A172 (cell line): ENCODE results near the gene BOD1L1. TPM values are rescaled to one million over a fixed set of nuclear protein-coding genes. Genes with fewer than 3 reads are reported as not detected.
A peak's percentile ranks its signal among the peaks of the same experiment; 100 is the strongest.

Experiments used
- DNase-seq: peaks from one replicate; pipeline ENCODE4 v3.0.0-alpha.2; 2015; ENCODE audit warnings: low spot score
- total RNA-seq: library from RNA; depleted of rRNA; stranded (reverse); fragments of >200 nt; shearing (Covaris generic); gene quantifications from 2 replicates; pipeline ENCODE4 v1.2.3, GENCODE V29; 2014

The BOD1L1 gene
- total RNA-seq, 1 experiment from 2014 or later = 13.3 TPM

DNA sequence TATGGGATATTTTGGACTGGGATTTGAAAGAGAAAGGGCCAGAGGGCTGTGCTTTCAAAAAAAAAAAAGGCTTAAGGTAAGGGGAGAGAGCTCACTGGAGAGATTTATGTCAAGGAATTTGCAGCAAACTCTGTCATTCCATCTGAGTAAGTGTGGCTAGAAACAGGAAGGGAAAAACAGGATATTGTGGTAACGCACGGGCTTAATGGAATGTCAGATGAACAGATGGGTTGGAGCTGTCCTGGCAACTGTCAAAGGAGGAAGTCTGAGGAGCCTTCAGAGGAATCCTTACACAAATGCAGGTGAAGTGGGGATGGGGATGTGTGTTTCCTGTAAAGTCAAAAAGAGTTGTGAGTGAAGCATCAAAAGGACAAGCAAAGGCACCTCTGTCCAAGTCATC lies 68.1 kb downstream of the BOD1L1 start:
- peak; percentile 92 for DNase-seq

DNA sequence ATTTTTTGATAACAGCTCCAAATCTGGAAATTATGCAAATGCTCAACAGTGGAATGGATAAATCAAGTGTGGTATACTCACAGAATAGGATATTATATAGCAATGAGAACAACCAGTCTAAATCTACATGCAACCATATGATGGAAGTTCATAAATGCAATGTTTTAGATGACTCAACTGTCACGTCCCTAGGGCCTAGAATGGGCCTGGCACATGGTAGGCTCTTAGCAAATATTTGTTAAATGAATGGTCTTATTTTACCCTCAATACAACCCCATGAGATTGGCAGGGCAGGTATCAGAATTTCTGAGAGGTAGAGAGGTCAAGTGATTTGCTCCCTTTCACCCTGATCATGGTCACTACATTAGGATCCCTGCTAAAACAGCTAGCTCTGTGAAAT lies 68.6 kb downstream of the BOD1L1 start:
- DNase-seq = peak; percentile 5

DNA sequence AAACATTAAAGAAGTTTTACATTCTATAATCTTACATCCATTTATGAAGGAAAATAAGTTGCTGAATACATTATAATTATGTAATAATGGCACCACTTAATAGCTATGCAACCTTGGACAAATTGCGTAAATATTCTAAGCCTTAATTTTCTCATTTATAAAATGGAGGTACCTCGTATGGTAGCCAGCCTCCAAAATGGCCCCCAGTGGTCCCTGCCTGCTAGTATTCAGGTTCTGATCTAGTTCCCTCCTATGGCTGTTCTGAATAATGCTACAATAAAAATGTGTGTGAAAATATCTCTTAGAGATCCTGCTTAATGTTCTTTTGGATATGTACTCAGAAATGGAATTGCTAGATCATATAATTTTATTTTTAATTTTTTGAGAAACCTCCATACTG lies 72.2 kb downstream of the BOD1L1 start:
- no peak for DNase-seq

DNA sequence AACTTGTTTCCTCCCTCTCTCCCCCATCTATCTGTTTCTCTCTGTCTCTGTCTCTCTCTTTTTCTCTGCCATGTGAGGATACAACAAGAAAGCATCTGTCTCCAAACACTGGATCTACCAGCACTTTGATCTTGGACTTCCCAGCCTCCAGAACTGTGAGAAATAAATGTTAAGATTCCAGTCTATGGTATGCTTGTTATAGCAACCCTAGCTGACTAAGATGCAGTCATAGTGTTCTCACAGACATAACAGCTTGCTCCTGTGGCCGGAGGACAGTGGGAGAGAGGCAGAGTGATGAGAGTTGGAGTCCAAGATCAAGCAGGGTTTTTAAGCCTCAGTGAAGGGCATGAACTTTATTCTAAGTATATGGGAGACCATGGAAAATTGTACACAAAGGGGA lies 74.4 kb downstream of the BOD1L1 start:
- DNase-seq = no peak

DNA sequence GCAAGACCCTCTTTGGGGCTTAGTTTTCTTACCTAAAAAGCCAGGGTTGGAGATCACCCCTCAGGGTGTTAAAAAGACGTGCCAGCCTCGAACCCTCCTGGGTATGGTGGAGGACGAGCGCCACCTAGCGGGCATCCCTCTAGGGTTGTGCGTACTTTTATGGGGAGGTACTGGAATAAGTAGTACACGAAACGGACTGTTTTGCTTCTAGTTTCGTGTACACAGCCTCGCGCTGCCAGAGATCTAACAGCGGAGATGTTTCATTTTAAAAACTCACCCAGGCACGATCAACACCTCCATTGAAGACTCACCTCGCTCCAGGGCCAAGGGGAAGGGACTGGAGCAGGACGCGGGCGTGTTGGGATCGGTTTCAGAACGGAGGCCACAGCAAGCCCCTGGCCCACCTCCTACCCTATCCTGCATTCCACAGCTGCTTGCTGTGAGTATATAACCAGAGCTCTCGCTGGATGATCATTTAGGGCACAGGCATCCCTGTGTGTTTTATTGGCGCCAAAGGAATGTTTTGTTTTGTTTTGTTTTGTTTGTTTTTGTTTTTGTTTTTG lies 78.5 kb downstream of the BOD1L1 start:
- DNase-seq = peak; percentile 74

DNA sequence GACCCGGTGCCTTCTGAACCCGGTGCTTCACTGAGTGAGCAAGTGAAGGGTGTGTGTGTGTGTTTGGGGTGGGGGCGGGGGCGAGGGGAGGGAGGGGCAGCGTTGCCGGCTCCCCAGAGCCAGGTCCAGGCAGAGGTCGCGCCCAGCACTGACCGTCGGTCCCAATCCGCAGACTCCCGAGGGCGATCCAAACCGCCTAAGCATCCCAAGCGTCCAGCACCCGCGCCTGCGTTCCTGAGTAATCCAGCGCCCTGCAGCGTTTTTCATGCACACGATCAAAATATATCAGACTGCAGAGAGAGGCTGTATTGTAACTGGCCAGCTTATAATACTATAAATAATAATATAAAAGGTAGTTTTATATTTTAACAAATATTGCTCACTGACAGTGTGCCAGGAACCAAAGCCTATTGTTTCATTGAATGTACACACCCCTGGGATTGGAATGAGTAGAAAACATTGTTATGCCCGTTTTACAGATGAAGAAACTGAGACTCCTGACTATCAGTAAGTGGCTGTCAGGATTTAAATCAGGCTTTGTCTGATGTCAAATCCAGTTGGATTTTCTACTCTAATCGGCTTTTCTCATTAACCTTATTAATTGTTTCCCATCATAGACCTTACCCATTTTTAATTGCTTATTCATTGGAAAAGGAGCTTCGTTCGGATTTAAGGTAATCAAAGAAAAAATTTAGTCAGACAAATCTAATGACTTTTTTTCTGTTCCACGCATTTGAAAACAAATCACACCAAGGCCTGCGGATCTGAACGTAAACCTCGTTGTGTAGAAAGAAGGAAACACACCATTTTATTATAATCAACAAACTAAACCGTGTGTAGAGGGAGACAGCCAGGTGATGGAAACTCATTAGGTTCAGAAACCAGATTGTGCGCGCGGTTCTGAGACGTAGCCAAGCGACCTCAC lies 79.2 kb downstream of the BOD1L1 start:
- no peak for DNase-seq

DNA sequence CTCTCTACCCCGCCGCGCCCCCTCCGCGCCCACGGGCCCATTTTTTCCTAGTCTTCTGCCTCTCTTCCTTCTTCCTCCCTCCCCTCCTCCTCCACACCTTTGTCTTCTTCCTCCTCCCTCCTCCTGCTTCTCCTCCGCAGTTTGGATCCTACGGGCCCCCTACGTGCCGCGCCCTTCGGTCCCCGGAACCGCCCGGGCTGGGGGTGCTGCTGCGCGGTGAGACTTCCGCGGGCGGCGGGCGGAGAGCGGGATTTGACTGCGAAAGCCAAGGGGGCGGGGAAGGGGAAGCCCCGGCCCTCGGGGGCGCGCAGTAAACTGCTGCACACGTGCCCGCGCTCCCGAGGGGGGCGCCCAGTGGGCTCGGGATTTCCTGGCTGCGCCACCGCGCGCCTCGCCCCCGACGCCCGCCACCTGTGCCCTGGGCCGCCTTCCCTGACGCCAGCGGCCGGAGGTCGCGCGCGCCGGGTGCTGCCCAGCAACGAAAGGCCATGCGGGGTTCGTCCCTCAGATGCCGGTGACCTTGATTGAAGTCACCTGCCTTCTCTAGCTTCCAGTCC lies 80.0 kb downstream of the BOD1L1 start:
- no peak for DNase-seq

DNA sequence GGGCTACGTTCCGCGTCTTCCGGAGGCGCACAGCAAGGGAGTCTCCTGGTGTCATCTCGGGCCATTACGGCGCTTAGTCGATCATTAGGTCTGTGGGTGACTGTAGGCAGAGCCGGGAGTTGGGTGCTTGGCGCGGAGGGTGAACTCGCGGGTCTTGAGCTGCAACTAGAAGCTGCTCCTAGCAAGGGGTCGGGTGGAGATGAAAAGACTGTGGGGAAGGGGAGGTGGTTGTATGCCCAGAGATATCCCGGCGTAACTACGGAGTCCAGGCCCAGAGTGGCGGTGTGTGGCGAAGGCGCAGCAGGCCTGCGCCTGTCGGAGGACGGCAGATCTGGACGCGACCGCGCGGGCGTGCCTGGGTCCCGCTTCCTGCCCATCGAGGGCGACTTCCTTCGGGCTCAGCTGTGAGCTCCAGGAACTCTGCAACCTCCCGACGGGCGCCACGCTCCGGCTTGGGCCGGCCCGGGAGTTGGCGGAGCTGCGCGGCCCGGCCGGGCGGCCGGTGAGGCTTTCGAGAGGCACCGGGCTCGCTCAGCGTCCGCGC lies 80.5 kb downstream of the BOD1L1 start:
- DNase-seq = no peak

DNA sequence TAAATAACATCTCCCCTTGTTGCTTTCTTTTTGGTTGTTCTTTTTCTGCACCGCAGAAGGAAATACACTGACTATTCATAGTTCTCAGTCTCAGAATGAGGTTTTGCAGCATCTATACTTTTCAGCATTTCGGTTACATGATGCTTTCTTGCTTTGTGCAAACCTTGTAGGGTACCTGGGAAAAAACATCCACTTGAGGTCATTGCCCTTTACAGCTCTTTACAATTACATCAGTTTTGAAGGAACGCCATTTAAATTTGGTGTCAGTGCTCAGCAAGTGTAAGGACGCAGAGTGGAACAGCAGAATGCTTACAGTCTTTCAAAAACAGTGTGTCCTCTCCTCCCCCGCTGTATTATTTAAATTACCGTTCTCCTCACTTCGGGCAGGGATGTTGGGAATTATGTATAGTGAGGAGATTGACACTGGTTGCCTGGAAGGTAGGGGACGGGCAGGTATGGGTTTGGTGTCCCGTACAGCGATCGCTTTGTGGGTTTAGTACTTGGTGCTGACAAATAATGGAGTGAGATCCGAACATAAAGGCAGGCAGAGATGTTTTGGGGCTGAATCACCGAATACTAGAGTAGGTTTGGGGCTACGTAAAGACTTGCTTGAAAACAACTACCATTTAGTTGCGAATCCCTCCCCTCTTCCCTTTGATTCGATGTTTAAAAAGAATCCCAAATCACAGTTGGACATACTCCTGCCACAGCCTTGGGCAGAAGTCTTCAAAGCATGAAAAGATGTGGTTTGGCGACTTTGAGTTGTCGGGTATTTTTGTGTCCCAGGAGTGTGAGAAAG lies 81.2 kb downstream of the BOD1L1 start:
- no peak for DNase-seq

DNA sequence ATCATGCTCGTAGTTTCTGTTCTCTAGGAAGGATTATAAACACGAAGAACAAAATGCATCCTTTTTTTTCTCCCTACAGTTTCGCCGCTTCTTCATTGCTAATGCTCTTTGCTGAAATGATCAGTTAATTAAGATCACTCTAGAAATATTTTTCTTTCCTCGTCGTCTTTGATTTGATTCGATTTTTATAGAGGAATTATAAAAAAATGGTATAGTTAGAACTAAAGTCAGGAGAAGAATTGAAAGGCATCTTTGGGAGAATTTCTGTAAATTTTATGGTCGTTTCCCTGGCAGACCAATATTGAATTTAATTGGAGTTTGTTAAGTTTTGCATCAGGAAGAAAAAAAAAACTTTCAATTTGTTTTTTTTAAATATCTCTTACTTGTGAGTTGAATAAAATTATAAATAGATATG lies 82.1 kb downstream of the BOD1L1 start:
- no peak for DNase-seq

DNA sequence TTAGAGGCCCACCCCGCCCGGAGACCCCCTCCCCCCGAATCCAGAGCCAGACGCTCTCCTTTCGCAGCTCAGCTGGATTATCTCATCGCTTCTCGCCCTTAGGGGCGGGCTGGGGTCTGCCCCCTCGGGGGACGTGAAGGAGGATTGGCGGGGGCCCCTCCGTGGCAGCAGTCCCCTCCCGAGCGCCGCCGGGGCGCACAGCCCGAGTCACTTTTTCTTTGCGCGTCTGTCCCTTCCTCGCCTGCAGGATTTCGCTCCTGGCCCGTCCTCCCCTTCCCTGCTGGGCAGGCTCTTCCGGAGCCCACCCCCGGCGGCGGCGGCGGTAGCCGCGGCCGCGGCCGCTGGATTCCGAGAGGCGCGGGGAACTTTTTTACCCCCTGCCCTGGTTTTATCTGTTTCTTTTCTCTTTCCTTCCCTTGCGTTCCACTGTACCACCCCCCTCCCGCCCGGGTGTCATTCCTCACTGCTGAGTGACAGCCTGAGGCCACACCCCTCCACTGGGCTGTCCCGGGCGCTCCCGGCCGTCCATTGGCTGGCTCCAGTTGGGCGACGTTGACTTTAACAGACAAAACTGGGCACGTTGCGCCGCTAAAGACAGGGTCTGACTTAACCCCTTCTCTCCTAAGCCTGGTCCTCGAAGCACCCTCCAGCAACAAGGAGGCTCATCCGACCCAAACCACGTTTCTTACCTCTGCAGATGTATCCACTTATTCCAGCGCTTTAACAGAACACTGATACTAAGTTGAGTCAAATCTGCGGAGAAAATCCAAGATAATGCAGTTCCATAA lies 82.7 kb downstream of the BOD1L1 start:
- DNase-seq = peak; percentile 69

DNA sequence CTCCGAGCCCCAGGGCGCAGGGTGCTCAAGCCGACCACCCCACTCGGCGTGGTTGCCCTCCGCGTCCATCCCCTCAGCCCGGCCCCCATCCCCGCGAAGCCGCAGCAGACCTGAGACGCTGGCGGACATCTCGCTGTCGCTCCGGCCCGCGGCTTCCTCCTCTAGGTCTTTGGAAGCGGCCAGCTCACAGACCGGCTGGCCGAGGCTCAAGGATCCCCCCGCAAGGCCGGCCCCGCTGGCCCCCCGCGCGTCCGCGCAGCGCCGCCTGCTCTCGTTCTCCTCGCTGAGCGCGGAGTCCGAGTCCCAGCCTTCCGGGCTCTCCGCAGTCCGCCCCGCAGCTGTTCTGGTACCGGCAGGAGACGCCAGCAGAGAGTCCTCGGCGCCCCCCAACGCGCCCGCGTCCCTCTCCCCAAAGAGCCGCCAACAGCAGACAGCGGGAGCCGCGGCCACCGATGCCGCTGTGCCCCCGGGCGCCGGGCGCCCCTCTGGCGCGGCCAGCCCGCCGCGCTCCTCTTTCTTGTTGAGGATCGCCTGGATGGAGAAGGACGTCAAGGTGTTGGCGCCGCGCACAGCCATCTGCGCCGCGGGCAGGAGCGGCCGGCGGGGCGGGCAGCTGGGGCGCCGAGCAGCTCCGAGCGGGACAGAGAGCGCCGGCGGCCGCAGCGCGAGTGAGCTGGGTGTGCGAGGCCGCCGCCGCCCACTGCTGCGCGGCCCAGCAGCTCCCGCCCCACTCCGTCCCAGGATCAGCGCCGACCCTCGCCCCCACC lies 83.5 kb downstream of the BOD1L1 start, which contains the start of gene NKX3-2:
Gene NKX3-2, minus strand, starts transcription at position 670 of the 767 bp plus-strand sequence. Its CDS starts 94 bp downstream, at position 576.
- DNase-seq = peak; percentile 11

DNA sequence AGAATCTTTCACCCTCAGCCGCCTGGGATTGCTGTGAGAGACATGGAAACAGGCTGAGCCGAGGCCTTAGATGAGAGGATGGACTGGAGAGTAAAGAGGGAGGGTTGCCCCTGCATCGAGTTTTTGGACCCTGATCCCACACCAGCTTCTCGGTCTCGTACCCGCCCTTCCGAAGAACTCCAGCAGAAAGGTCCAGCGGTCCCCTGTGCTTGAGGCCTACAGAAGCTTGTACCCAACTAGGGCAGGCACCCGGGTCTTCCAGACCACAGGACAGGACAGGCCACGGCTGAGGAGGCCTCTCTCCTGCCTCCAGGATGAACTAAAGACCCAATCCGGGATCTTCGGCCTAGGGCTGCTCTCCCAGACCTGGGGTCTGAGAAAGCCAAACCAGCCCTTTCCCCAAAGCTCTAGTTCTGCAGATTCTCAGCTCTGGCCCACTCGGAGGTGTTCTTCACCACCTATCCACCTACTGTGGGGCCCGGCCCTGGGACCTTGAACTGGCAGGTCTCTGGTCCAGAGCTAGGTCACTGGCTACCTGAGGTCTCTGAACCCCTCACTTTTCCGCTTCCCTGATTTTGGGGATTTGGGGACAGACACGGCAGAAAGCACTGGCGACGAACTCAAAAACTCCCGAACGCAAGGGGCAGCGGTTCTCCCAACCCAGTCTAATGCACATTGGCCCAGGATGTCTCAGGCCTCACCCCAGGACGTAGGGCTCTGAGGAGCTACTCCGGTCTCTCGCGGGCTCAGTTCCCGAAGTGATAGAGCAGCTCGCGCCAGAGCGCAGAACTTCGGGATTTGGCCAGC lies 84.3 kb downstream of the BOD1L1 start:
- DNase-seq = no peak

DNA sequence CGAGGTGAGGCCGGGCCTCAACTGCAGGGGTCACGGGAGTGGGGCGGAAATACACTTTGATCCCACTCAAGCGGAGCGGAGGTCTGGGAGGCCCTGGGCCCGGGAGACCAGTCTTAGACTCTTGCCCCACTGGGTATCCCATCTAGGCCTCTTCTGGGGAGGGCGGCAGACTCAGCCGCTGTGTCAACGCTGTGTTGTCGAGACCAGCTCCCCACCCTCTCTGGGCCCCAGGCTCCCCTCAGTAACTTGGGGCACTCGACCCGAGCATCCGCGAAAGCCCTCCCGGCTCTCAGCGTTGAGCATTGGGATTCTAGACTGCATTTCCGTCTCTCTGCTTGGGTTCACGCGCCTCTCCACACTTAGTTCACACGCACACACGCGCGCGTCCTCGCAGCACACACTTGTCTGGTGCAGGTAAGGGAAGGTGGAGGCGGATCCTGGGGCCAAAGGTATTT lies 84.9 kb downstream of the BOD1L1 start:
- DNase-seq = no peak

DNA sequence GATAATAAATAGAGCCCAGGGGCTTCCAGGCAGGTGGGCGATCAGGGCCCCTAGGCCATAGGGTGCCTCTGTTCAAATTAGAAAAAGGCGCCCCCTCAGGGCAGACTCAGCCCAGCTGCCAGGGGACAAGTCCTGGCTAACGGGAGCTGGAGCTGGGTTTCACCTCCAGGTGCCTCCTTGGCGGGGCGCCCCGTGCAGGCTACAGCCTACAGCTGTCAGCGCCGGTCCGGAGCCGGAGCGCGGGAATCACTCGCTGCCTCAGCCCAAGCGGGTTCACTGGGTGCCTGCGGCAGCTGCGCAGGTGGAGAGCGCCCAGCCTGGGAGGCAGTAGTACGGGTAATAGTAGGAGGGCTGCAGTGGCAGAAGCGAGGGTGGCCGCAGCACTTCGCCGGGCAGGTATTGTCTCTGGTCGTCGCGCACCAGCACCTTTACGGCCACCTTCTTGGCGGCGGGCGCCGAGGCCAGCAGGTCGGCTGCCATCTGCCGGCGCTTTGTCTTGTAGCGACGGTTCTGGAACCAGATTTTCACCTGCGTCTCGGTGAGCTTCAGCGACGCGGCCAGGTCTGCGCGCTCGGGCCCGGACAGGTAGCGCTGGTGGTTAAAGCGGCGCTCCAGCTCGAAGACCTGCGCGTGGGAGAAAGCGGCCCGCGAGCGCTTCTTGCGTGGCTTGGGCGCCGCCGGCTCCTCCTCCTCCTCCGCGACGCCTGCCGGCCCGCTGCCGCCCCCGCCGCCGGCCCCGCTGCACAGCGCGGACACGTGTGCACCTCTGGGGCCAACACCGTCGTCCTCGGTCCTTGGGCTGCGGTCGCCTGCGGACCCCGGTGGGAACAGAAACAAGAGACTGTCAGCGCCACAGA lies 85.6 kb downstream of the BOD1L1 start:
- no peak for DNase-seq

DNA sequence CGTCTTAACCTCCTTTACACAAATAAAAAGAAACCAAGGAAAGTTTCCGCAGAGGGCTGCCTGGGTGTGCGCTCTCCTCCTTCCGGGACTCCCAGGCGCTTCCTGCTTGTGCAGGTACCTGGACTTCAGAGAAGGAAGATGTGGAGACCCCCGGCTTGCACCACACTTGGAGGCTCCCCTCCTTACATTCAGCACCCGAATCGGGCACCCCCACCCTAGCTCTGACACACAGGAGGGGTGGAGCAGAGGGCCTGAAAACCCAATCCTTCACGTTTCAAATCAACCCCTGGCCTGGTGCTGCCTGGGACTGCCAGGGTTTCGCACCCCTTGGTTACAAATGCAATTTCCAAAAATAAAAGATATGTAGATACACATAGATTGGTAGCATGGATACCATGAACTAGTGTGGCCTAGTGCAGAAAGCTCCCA lies 86.3 kb downstream of the BOD1L1 start:
- DNase-seq = no peak

DNA sequence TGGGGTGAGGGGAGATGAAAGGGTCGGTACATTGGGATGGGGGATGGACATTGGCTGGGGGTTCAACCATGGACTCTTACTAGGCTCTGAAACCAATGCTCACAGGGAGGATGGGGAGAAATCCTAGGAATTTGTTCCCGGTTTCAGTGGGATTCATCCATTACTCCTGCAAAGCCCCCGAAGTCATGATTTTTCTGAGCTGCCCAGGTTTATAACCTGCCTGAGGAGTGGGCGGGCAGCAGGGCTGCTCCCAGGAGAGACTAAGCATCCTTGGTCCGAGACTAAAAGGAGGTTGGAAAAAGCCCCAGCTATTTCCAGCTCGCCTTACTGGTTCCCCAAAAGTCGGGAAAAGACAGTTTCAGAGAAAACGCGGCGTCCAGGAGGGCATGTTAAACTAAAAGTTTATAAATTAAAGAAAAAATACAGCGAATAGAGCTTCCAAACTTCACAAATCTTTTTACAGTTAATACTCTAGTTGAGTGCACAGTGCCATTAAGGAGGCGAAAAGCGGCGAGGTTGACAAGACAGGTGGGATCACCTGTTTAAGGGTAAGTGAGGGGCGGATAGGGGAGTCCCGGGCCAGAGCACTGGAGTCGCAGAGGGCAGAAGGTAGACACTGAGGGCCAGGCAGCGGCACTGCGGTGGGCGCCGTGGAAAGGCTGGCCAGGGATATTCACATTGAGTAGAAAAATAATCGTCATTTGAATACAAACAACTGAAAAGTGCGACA lies 86.9 kb downstream of the BOD1L1 start:
- no peak for DNase-seq
